CD4-positive, alpha-beta memory T cell (primary cell): ENCODE data around the gene PRKCQ. TPM values are rescaled to one million over a fixed set of nuclear protein-coding genes. Genes with fewer than 3 reads are reported as not detected.

Experiments
- CTCF ChIA-PET: fragments of 350-600 bp; sonication (Branson Sonifier 250); formaldehyde crosslinking; loops from one replicate; lab custom pipeline; 2021; ENCODE audit warnings: inconsistent platforms; ENCODE audit not compliant: partially characterized antibody; lab: Charles Lee
- POLR2A ChIA-PET: fragments of 350-600 bp; sonication (Branson Sonifier 250); formaldehyde crosslinking; loops from one replicate; lab custom pipeline; 2021; ENCODE audit not compliant: partially characterized antibody; lab: Charles Lee
- DNase-seq, 5 donors: peaks; one replicate each; pipeline versions ENCODE4 v3.0.0 to v3.0.0-alpha.2; 2020 to 2022; ENCODE audit warnings: mixed read lengths in 1 of 5
- H3K27ac ChIP-seq: one replicate; pipeline ENCODE4 v1.7.0; 2013; ENCODE audit warnings: low read depth, low read length
- H3K27me3 ChIP-seq: 2 replicates; pipeline ENCODE4 v1.7.0; 2013; ENCODE audit warnings: mild to moderate bottlenecking, low read length, moderate library complexity; ENCODE audit not compliant: insufficient read depth
- H3K36me3 ChIP-seq: 2 replicates; pipeline ENCODE4 v1.7.0; 2013; ENCODE audit warnings: mild to moderate bottlenecking, low read length, moderate library complexity; ENCODE audit not compliant: insufficient read depth
- H3K4me1 ChIP-seq: 2 replicates; pipeline ENCODE4 v1.7.0; 2013; ENCODE audit warnings: mild to moderate bottlenecking, low read length, moderate library complexity; ENCODE audit not compliant: insufficient read depth
- H3K4me3 ChIP-seq, 2 donors: one replicate each; pipeline ENCODE4 v1.7.0; 2013; ENCODE audit warnings: low read length in 2 of 2, mild to moderate bottlenecking in 1 of 2
- H3K9me3 ChIP-seq, 2 donors: one replicate each; pipeline ENCODE4 v1.7.0; 2013; ENCODE audit warnings: low read length in 2 of 2, control low read depth in 1 of 2; ENCODE audit not compliant: control insufficient read depth in 1 of 2
- H3K27ac Mint-ChIP-seq, 7 donors: one replicate each; pipeline ENCODE4 v1.8.0; 2020 to 2021; ENCODE audit warnings: mixed read lengths in 7 of 7, mild to moderate bottlenecking in 6 of 7, inconsistent platforms in 3 of 7, moderate library complexity in 3 of 7
- H3K27me3 Mint-ChIP-seq, 2 donors: one replicate each; pipeline ENCODE4 v1.8.0; 2020 to 2021; ENCODE audit warnings: mixed read lengths in 2 of 2
- H3K36me3 Mint-ChIP-seq, 2 donors: one replicate each; pipeline ENCODE4 v1.8.0; 2020 to 2021; ENCODE audit warnings: mixed read lengths in 2 of 2, inconsistent platforms in 1 of 2, mild to moderate bottlenecking in 1 of 2
- H3K4me1 Mint-ChIP-seq, 4 donors: one replicate each; pipeline ENCODE4 v1.8.0; 2020 to 2021; ENCODE audit warnings: mixed read lengths in 4 of 4, mild to moderate bottlenecking in 1 of 4
- H3K4me3 Mint-ChIP-seq, 8 donors: one replicate each; pipeline ENCODE4 v1.8.0; 2020 to 2021; ENCODE audit warnings: mixed read lengths in 8 of 8, mild to moderate bottlenecking in 7 of 8, moderate library complexity in 6 of 8, inconsistent platforms in 3 of 8
- H3K9me3 Mint-ChIP-seq, 8 donors: one replicate each; pipeline ENCODE4 v1.8.0; 2020 to 2021; ENCODE audit warnings: mixed read lengths in 8 of 8, mild to moderate bottlenecking in 5 of 8, inconsistent platforms in 3 of 8, moderate library complexity in 1 of 8
- intact Hi-C: fragments of 100-400 bp; cut with micrococcal nuclease; formaldehyde crosslinking; loops from one replicate; pipeline ENCODE4 v1.15.1; 2023
- polyA plus RNA-seq, 2 donors: library from polyadenylated mRNA; unstranded; fragments of 300-500 nt; fragmentation: Illumina TruSeq; gene quantifications; one replicate each; pipeline ENCODE4 v1.2.3, GENCODE V29; 2021
- total RNA-seq, 2 experiments: library from RNA; stranded (reverse); gene quantifications; one replicate each; pipeline ENCODE4 v1.2.3, GENCODE V29; 2021

The PRKCQ gene
- total and polyA plus RNA-seq, 4 experiments from 2014 or later: 45.0 to 77.1 (median 71.0) TPM

- ChIA-PET CTCF (interaction anchor here (0.7 to 2.2 kb wide), 3 partner anchors 10 to 18 kb away, joined by 4 to 6 read pairs (median 5); no protein-coding TSS in a partner anchor), POLR2A (no interaction called here)
- Histone ChIP-seq H3K9me3 (no peaks in the 10 kb centered on the region), H3K27me3 (no peaks in the 10 kb centered on the region), H3K4me1 (no peaks in the 10 kb centered on the region), H3K36me3 (peaks cover 63% of the 10 kb centered on the region), H3K4me3 (no peak overlapping the region), H3K27ac (no peak overlapping the region)
- no peak overlapping the region for H3K4me3 Mint-ChIP-seq
- peaks cover 0 to 6% (median 3%) of the 10 kb centered on the region in 8 donors for H3K9me3 Mint-ChIP-seq
- no peak for DNase-seq
- peak overlapping the region in 2 of 7 donors; percentile 13 to 35 for H3K27ac Mint-ChIP-seq
- no peaks in the 10 kb centered on the region for H3K27me3 Mint-ChIP-seq
- intact Hi-C loops: no loop called here
- peaks cover 20 to 32% (median 28%) of the 10 kb centered on the region in 4 donors for H3K4me1 Mint-ChIP-seq
- peaks cover 88% of the 10 kb centered on the region in 2 donors for H3K36me3 Mint-ChIP-seq
Measured at GRCh38 chr10:6463366-6463765, 116.7 kb downstream of the PRKCQ start.

GRCh38 chr10:6461961-6462360, 118.1 kb downstream of the PRKCQ start:
- Mint-ChIP-seq H3K27me3 (no peaks in the 10 kb centered on the region), H3K4me3 (no peak overlapping the region), H3K36me3 (peaks cover 90% of the 10 kb centered on the region in 2 donors), H3K4me1 (peaks cover 20 to 31% (median 26%) of the 10 kb centered on the region in 4 donors), H3K9me3 (peaks cover 0 to 6% (median 3%) of the 10 kb centered on the region in 8 donors), H3K27ac (peak overlapping the region in 5 of 7 donors; percentile 5 to 54 (median 34))
- Histone ChIP-seq H3K27me3 (no peaks in the 10 kb centered on the region), H3K4me1 (no peaks in the 10 kb centered on the region), H3K4me3 (no peak overlapping the region), H3K27ac (no peak overlapping the region), H3K36me3 (peaks cover 60% of the 10 kb centered on the region), H3K9me3 (no peaks in the 10 kb centered on the region)
- CTCF ChIA-PET: interaction anchor here (1.3 to 1.9 kb wide), 2 partner anchors 16 to 116 kb away, joined by 3 to 4 read pairs; no protein-coding TSS in a partner anchor
- no peak for DNase-seq
- POLR2A ChIA-PET: interaction anchor here (0.9 to 1.4 kb wide), 2 partner anchors 11 to 16 kb away, joined by 3 to 4 read pairs; no protein-coding TSS in a partner anchor
- intact Hi-C loops: no loop called here

DNA sequence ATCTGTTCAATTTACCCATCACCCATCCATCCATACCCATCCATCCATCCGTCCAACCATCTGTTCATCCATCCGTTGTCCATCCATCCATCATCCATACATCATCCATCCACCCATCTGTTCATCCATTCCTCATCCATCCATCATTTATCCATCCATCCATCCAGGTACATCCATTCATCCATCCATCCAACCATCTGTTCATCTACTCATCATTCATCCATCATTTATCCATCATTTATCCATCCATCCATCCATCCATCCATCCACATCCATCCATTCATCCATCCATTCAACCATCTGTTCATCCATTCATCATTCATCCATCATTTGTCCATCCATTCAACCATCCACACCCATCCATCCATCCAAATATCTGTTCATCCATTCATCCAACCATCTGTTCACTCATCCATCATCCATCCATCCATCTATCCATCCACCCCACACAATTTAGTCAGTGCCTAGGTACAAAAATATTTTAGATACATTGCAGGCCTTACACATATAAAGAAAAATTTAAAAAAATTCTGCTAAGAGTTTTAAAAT, 119.1 kb downstream of the PRKCQ start:
- intact Hi-C loops: no loop called here
- ChIA-PET CTCF (interaction anchor here (1.3 to 1.9 kb wide), 2 partner anchors 15 to 118 kb away, joined by 3 to 4 read pairs; no protein-coding TSS in a partner anchor), POLR2A (interaction anchor here (1.4 kb wide), 1 partner anchor 12 kb away, joined by 4 read pairs; no protein-coding TSS in a partner anchor)
- Mint-ChIP-seq H3K4me1 (peaks cover 13 to 38% (median 22%) of the 10 kb centered on the region in 4 donors), H3K27ac (peak overlapping the region in 6 of 7 donors; percentile 43 to 93 (median 84)), H3K9me3 (peaks cover 0 to 6% (median 3%) of the 10 kb centered on the region in 8 donors), H3K27me3 (no peaks in the 10 kb centered on the region), H3K36me3 (peaks cover 90% of the 10 kb centered on the region in 2 donors), H3K4me3 (peak overlapping the region in 1 of 8 donors; percentile 2)
- Histone ChIP-seq H3K4me1 (no peaks in the 10 kb centered on the region), H3K27me3 (no peaks in the 10 kb centered on the region), H3K27ac (no peak overlapping the region), H3K4me3 (no peak overlapping the region), H3K36me3 (peaks cover 64% of the 10 kb centered on the region), H3K9me3 (no peaks in the 10 kb centered on the region)
- DNase-seq: no peak

DNA sequence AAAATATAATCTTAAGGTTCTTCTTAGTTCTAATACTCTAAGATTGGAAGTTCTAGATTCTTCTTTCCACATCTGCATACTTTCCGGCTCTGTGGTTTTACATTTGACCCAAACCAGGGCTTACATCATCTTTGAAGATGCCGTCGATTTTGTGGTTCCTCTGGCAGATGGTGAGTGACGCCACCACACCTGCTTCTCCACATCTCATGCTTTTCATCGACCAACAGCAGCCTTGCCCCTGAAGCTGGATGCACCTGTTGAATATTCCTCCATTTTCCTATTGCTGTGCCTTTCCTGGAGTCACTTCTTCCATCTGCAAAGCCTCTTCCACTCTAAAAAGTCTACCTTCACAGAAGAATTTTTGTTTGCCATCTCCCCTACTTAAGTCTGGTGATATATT, 121.3 kb downstream of the PRKCQ start:
- Histone ChIP-seq H3K4me3 (no peak overlapping the region), H3K4me1 (no peaks in the 10 kb centered on the region), H3K9me3 (no peaks in the 10 kb centered on the region), H3K27ac (no peak overlapping the region), H3K36me3 (peaks cover 75% of the 10 kb centered on the region), H3K27me3 (no peaks in the 10 kb centered on the region)
- peak in 2 of 5 donors; percentile 32 to 36 for DNase-seq
- Mint-ChIP-seq H3K27ac (peak overlapping the region; percentile 13 to 91 (median 64)), H3K27me3 (no peaks in the 10 kb centered on the region), H3K36me3 (peaks cover 91 to 96% of the 10 kb centered on the region in 2 donors), H3K4me3 (no peak overlapping the region), H3K9me3 (peaks cover 0 to 9% (median 3%) of the 10 kb centered on the region in 8 donors), H3K4me1 (peaks cover 21 to 37% (median 28%) of the 10 kb centered on the region in 4 donors)
- intact Hi-C loops: no loop called here
- ChIA-PET POLR2A (interaction anchor here (1.5 to 1.6 kb wide), 2 partner anchors 13 to 15 kb away, joined by 3 to 4 read pairs; no protein-coding TSS in a partner anchor), CTCF (no interaction called here)

GRCh38 chr10:6457376-6457775, 122.7 kb downstream of the PRKCQ start:
- peaks cover 67% of the 10 kb centered on the region for H3K36me3 ChIP-seq
- peaks cover 20 to 37% (median 25%) of the 10 kb centered on the region in 4 donors for H3K4me1 Mint-ChIP-seq
- peak overlapping the region in 3 of 7 donors; percentile 50 to 57 (median 55) for H3K27ac Mint-ChIP-seq
- CTCF ChIA-PET: no interaction called here
- peaks cover 79 to 84% of the 10 kb centered on the region in 2 donors for H3K36me3 Mint-ChIP-seq
- no peak overlapping the region for H3K27ac ChIP-seq
- no peaks in the 10 kb centered on the region for H3K4me1 ChIP-seq
- H3K9me3 Mint-ChIP-seq: peaks cover 0 to 9% (median 3%) of the 10 kb centered on the region in 8 donors
- DNase-seq: no peak
- H3K4me3 ChIP-seq: no peak overlapping the region
- POLR2A ChIA-PET: interaction anchor here (0.5 to 1.5 kb wide), 2 partner anchors 16 to 122 kb away, joined by 4 read pairs; no protein-coding TSS in a partner anchor
- no peaks in the 10 kb centered on the region for H3K9me3 ChIP-seq
- intact Hi-C loops: no loop called here
- no peaks in the 10 kb centered on the region for H3K27me3 Mint-ChIP-seq
- no peak overlapping the region for H3K4me3 Mint-ChIP-seq
- no peaks in the 10 kb centered on the region for H3K27me3 ChIP-seq

DNA sequence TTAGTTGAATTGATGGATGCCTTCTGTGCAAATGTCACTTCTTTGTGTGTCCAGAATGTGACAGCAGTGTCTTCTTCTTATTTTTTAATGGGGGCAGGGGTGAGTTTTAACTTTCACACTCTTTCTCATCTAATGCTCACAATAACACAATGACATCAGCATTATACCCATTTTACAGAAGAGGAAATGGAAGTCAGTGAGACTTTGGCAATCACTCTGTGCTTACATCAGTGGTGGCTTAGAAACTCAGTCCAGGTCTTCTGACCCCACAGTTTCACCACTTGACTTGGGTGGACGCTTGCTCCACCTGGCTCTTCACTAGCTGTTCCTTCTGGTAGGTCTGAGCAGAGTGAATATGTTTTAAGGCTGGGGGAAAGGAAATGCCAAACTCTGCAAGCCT, 124.0 kb downstream of the PRKCQ start:
- Histone ChIP-seq H3K27ac (no peak overlapping the region), H3K4me1 (no peaks in the 10 kb centered on the region), H3K36me3 (peaks cover 57% of the 10 kb centered on the region), H3K9me3 (no peaks in the 10 kb centered on the region), H3K4me3 (no peak overlapping the region), H3K27me3 (no peaks in the 10 kb centered on the region)
- CTCF ChIA-PET: interaction anchor here (1.0 to 2.8 kb wide), 2 partner anchors 10 to 211 kb away, joined by 4 to 13 read pairs; no protein-coding TSS in a partner anchor
- Mint-ChIP-seq H3K27ac (peak overlapping the region in 4 of 7 donors; percentile 42 to 72 (median 65)), H3K36me3 (peaks cover 70 to 78% of the 10 kb centered on the region in 2 donors), H3K9me3 (peaks cover 0 to 9% (median 2%) of the 10 kb centered on the region in 8 donors), H3K27me3 (no peaks in the 10 kb centered on the region), H3K4me1 (peaks cover 18 to 33% (median 21%) of the 10 kb centered on the region in 4 donors), H3K4me3 (peak overlapping the region in 2 of 8 donors; percentile 17 to 31)
- DNase-seq: no peak
- intact Hi-C loops: no loop called here
- POLR2A ChIA-PET: no interaction called here

GRCh38 chr10:6455592-6455991, 124.5 kb downstream of the PRKCQ start:
- H3K36me3 ChIP-seq: peaks cover 57% of the 10 kb centered on the region
- peak overlapping the region in 4 of 7 donors; percentile 61 to 72 (median 65) for H3K27ac Mint-ChIP-seq
- CTCF ChIA-PET: interaction anchor here (2.8 kb wide), 1 partner anchor 10 kb away, joined by 13 read pairs; no protein-coding TSS in a partner anchor

More at GRCh38 chr10:6455592-6455991, 124.5 kb downstream of the PRKCQ start:
- no peaks in the 10 kb centered on the region for H3K4me1 ChIP-seq
- Mint-ChIP-seq H3K9me3 (peaks cover 0 to 4% (median 0%) of the 10 kb centered on the region in 8 donors), H3K4me1 (peaks cover 14 to 34% (median 21%) of the 10 kb centered on the region in 4 donors), H3K4me3 (peak overlapping the region in 1 of 8 donors; percentile 6), H3K27me3 (no peaks in the 10 kb centered on the region), H3K36me3 (peaks cover 67 to 76% of the 10 kb centered on the region in 2 donors)
- intact Hi-C loops: no loop called here
- POLR2A ChIA-PET: no interaction called here
- H3K9me3 ChIP-seq: no peaks in the 10 kb centered on the region
- H3K27me3 ChIP-seq: no peaks in the 10 kb centered on the region
- no peak for DNase-seq
- no peak overlapping the region for H3K27ac ChIP-seq
- H3K4me3 ChIP-seq: no peak overlapping the region
